NCI-H2227 (cell line): ENCODE data around the gene LIPT1.
"Not testable (repeated sequence)": the region's sequence is repeated elsewhere in the genome, so short reads cannot be mapped to it uniquely, and the experiment has no call there.

Source experiments
- DNase-seq: peaks from one replicate; lab custom pipeline; 2025; ENCODE audit not compliant: unreplicated experiment; lab: John Stamatoyannopoulos, UW

The LIPT1 gene

GRCh38 chr2:99154643-99155536 lies at the start of gene LIPT1, which contains the start of gene TSGA10:
Gene LIPT1 (plus strand): TSS chr2:99154967. CDS start chr2:99161958, 6,991 bp downstream.
Gene TSGA10 (minus strand): TSS chr2:99154942. CDS start chr2:99109439, 45,503 bp downstream.
- peak; percentile 96 for DNase-seq

- no peak for DNase-seq
These were observed 47.9 kb upstream of the LIPT1 start for GRCh38 chr2:99106913-99107312.

- DNase-seq: no peak
These were observed 43.5 kb upstream of the LIPT1 start for GRCh38 chr2:99111236-99111635.

DNA sequence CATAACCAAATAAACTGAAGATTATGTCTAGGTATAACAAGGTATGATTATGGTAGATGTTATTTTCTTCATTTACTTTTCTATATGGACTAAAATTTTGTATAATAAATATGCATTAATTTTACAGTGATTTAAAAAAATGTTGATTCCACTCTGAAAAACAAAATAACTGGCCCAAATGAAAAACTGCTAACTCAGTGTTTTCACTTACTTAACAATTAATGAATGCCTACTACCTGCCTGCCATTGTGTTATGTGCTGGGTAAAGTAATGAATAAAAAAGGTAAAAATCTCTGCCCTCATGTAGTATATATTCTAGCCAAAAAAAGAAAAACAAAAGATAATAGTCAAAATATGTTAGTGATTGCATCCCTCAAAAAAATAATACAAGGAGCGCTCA lies 42.8 kb upstream of the LIPT1 start:
- DNase-seq: no peak

GRCh38 chr2:99112617-99113016 lies 42.1 kb upstream of the LIPT1 start:
- DNase-seq: no peak

DNA sequence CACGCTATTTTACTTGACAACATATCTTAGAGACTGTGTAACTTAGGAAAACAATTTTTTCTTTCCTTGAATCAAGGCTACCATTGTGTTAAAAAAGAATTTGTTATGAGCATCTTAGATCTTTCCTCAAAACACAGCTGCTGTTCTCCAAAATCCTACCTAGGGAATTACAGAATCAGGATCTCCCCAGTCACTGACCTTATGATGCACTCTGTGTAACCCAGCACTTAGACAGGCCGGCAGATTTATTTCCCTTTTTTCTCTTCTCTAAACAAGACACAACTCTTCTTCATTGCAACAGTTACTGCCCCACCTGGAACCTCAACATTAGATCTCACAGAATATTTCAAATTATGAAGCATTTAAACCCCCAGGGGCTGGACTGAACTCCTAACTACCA lies 26.8 kb upstream of the LIPT1 start:
- no peak for DNase-seq

- DNase-seq: not testable (repeated sequence)
These were observed 19.7 kb upstream of the LIPT1 start for GRCh38 chr2:99135044-99135556.

DNA sequence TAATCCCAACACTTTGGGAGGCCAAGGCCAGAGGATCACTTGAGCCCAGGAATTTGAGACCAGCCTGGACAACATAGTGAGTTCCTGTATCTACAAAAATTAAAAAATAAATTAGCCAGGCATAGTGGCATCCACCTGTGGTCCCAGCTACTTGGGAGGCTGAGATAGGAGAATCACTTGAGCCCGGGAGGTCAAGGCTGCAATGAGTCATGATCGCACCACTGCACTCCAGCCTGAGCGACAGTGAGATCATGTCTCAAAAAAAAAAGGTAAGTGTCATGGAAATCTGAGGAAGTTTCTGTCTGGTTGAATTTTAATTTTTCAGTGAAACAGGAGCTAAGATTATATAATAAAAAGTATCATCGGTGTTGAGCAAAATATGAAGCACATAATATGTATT lies 15.8 kb upstream of the LIPT1 start:
- DNase-seq: no peak

DNA sequence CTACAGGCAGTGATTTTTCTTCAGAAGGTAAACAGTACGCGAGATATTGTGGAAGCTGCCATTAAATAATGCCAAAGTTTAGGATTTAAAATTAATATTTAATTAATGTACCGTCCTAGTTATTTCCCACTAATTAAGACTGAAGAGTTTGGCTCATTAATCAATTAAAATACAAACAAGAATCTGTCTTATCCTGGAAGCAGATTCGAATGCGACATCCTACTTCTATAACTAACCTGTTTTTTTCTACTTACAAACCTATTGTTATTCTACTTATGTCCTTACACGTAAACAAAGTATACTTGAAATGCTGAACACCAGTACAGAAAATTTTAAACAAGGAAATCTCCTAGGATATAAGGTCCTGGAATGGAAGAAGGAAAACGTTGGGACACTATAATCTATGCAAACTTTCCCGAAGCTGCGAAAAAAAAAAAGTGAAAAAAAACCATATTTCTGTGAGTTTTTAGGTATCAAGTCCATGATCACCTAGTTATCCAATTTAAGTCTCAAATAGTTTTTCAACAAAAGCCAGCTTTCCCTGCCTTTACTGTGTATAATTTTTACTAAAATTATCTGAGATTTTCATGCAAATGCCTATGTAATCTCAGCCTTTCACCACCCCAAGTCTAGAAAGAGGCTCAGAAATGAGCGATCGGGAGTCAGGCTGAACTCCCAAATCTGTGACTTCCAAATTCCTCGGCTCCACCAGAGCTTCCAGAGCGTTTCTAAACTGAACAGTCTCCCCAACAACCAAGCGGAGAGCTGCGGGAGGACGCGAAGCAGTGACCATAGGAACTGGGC lies 14.5 kb upstream of the LIPT1 start:
- no peak for DNase-seq

GRCh38 chr2:99140860-99141109 lies 14.0 kb upstream of the LIPT1 start:
- peak; percentile 82 for DNase-seq

GRCh38 chr2:99141110-99142108 lies 13.4 kb upstream of the LIPT1 start, which contains the start of gene C2orf15:
Gene C2orf15 (plus strand): TSS chr2:99141707. CDS start chr2:99150559, 8,852 bp downstream.
- DNase-seq: peak; percentile 98

DNA sequence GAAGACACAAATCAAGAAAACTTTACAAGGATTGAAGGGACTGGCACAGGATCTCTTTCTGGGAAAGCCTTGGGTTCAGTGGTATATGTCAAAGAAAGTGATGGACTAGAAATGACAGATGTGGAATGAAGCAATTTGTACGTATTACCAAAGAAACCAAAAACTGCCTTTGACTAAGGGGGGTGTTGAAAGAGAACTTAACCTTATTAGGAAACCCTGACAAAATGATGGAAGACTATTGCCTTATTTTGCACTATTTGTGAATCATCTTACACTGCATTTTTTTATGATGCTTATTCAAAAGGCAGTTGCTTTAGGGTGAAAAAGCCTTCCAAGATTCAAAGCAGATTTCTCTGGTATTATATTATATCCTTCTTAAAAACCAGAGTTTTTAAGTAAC lies 4.1 kb upstream of the LIPT1 start:
- no peak for DNase-seq

DNA sequence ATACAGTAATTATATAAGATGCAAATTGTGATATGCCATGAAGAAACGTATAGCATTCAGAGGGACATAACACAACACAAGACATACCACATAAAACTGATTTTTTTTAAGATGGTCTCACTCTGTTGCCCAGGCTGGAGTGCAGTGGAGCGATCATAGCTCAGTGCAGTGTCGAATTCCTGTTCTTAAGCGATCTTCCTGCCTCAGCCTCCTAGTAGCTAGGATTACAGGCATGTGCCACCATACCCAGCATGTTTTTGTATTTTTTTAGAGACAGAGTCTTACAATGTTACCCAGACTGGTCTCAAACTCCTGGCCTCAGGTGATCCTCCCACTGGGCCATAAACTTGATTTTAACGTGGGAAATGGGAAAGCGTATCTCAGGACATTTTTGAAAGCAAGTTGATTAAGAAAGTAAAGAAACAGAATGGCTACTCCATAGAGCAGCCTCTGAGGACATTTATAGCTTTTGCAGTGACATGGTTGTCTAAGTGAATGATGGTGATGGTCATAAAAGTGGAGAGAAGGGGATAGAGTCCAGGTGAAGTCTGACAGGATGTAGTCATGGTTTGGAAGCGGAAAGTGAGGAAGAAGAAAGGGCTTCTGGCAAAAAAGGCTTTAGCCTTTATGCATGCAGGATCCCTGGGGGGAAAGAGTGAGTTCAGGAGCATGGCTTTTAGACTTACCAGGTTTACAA lies 2.4 kb upstream of the LIPT1 start:
- no peak for DNase-seq

DNA sequence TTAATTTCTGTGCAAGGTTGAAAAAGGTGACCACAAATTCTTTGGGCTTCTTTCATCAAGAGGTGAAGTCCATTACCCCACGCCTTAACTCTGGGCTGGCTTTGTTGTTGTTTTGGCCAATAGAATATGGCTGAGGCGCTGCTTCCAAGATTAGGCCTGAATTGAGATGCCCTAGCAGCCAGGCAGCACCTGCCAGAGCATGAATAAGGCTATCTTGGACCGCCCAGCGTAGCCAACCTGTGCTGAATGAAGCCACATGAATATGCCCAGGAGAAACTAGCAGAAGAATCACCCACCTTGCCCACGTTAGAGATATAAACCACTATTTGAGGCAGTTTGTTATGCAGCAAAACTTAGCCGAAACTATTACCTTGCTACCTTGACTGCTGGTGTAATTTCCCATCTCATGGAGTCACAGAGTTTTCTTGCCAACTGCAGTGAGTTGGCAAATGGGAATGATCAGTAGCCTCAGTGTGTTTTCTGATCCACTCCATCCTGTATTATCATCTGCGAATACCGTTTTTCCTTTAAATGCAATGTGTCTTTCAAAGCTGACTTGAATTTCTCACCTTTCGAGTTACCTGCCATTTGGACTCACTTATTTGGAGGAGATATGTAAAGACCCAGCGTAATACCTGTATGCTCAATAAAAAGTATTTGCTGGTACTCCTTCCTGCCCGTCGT lies 704 bp upstream of the LIPT1 start:
- DNase-seq: peak; percentile 7

GRCh38 chr2:99156891-99157290 lies 2.1 kb downstream of the LIPT1 start:
- DNase-seq: no peak

GRCh38 chr2:99158599-99158998 lies 3.8 kb downstream of the LIPT1 start:
- DNase-seq: no peak

DNA sequence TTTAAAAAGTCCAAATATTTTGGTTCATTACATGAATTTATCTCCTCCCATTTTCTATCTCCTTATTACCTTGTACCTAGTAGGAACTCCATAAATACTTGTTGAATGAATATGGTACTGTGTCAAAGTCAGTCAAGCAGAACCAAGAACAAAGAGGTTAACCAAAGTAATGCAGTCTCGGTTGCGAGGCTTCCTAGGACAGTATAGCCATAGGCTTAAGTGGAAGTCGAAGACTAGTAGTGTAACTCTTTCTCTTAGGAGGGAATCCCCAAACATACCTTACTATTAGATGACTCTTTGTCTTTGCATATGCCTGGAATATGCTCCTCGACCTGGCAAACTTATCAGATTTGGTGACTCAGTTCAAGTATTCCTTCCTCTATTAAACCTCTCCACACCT lies 4.8 kb downstream of the LIPT1 start:
- DNase-seq: no peak

- no peak for DNase-seq
These were observed 11.5 kb downstream of the LIPT1 start for GRCh38 chr2:99166218-99166617.

- DNase-seq: no peak
These were observed 14.8 kb downstream of the LIPT1 start for GRCh38 chr2:99169534-99169933.
